HG02623 (cell line): ENCODE results near the gene CACNA1A.
"Not testable (repeated sequence)": the region's sequence is repeated elsewhere in the genome, so short reads cannot be mapped to it uniquely, and the experiment has no call there.

Experiments used
- ATAC-seq: cut with Tn5 transposase; IDR thresholded peaks from one replicate; pipeline ENCODE4 v1.9.1; 2021; ENCODE audit warnings: moderate library complexity; ENCODE audit not compliant: unreplicated experiment

Gene CACNA1A

GRCh38 chr19:13366529-13367143 lies 139.6 kb downstream of the CACNA1A start:
- ATAC-seq = no peak

- no peak for ATAC-seq
These were observed 142.3 kb downstream of the CACNA1A start for GRCh38 chr19:13363954-13364353.

GRCh38 chr19:13363245-13363644 lies 143.0 kb downstream of the CACNA1A start:
- no peak for ATAC-seq

- ATAC-seq = no peak
These were observed 143.6 kb downstream of the CACNA1A start for GRCh38 chr19:13362668-13363067.

GRCh38 chr19:13361726-13362125 lies 144.6 kb downstream of the CACNA1A start:
- not testable (repeated sequence) for ATAC-seq

- ATAC-seq = no peak
These were observed 149.5 kb downstream of the CACNA1A start for GRCh38 chr19:13356686-13357280.

GRCh38 chr19:13356185-13356584 lies 150.1 kb downstream of the CACNA1A start:
- no peak for ATAC-seq

GRCh38 chr19:13355356-13355755 lies 150.9 kb downstream of the CACNA1A start:
- no peak for ATAC-seq

- ATAC-seq = no peak
These were observed 152.7 kb downstream of the CACNA1A start for GRCh38 chr19:13353625-13354024.

- ATAC-seq = no peak
These were observed 155.5 kb downstream of the CACNA1A start for GRCh38 chr19:13350759-13351158.

- ATAC-seq = no peak
These were observed 156.2 kb downstream of the CACNA1A start for GRCh38 chr19:13350072-13350471.

- no peak for ATAC-seq
These were observed 158.9 kb downstream of the CACNA1A start for GRCh38 chr19:13347367-13347766.

- no peak for ATAC-seq
These were observed 162.8 kb downstream of the CACNA1A start for GRCh38 chr19:13343514-13343913.

GRCh38 chr19:13342672-13343071 lies 163.6 kb downstream of the CACNA1A start:
- no peak for ATAC-seq

GRCh38 chr19:13339869-13340268 lies 166.4 kb downstream of the CACNA1A start:
- ATAC-seq = no peak

- no peak for ATAC-seq
These were observed 169.1 kb downstream of the CACNA1A start for GRCh38 chr19:13337181-13337580.

- no peak for ATAC-seq
These were observed 171.3 kb downstream of the CACNA1A start for GRCh38 chr19:13334801-13335481.

GRCh38 chr19:13330285-13330684 lies 176.0 kb downstream of the CACNA1A start:
- no peak for ATAC-seq

GRCh38 chr19:13329766-13330165 lies 176.5 kb downstream of the CACNA1A start:
- ATAC-seq = no peak

- no peak for ATAC-seq
These were observed 178.0 kb downstream of the CACNA1A start for GRCh38 chr19:13328241-13328640.

- no peak for ATAC-seq
These were observed 186.8 kb downstream of the CACNA1A start for GRCh38 chr19:13319526-13319925.

GRCh38 chr19:13318190-13318589 lies 188.1 kb downstream of the CACNA1A start:
- no peak for ATAC-seq
